Measurements from ENCODE around the gene NRP2. TPM values are rescaled to one million over a fixed set of nuclear protein-coding genes. Genes with fewer than 3 reads are reported as not detected.

The NRP2 gene
- total and polyA plus RNA-seq, 4 donors = 3.8 to 17.7 (median 12.2) TPM

- WGBS = 87% methylated on average over 7 of the region's 7 CpGs
- DNase-seq (ENCODE audit: low spot score) = no peak
- Histone ChIP-seq H3K36me3 (ENCODE audit: control insufficient read depth in 4 of 4, insufficient read depth in 3 of 4, low read depth in 1 of 4, low read length in 3 of 4) (no peaks in the 10 kb centered on the region), H3K4me1 (ENCODE audit: control insufficient read depth in 4 of 4, insufficient read depth in 4 of 4, low read length in 3 of 4) (peaks cover 0 to 9% (median 0%) of the 10 kb centered on the region in 4 donors), H3K4me3 (ENCODE audit: low read depth in 1 of 3, low read length in 3 of 3) (no peak overlapping the region), H3K27me3 (ENCODE audit: control insufficient read depth in 4 of 4, insufficient read depth in 4 of 4, low read length in 3 of 4) (no peaks in the 10 kb centered on the region), H3K27ac (ENCODE audit: low read depth in 1 of 2, low read length in 2 of 2) (no peak overlapping the region), H3K9ac (ENCODE audit: low read depth in 1 of 2, low read length in 2 of 2) (no peak overlapping the region), H3K9me3 (ENCODE audit: control insufficient read depth in 4 of 4, low read length in 3 of 4) (no peaks in the 10 kb centered on the region)
- TF ChIP-seq YY1 (IDR thresholded peaks at IDR 0.05) (no peak), JUND (IDR thresholded peaks at IDR 0.05) (no peak), FOXA1 (IDR thresholded peaks at IDR 0.05) (no peak), RAD21 (IDR thresholded peaks at IDR 0.05) (no peak), SP1 (IDR thresholded peaks at IDR 0.05) (no peak), TAF1 (conservative IDR thresholded peaks at IDR 0.05) (no peak), EGR1 (IDR thresholded peaks at IDR 0.05; ENCODE audit: low read depth in 2 of 2) (no peak), HNF4G (IDR thresholded peaks at IDR 0.05) (no peak), GABPA (IDR thresholded peaks at IDR 0.05 in 1 of 2, conservative IDR thresholded peaks at IDR 0.05 in 1 of 2) (no peak), NR2F2 (IDR thresholded peaks at IDR 0.05) (no peak), RXRA (IDR thresholded peaks at IDR 0.05) (no peak), FOXA2 (IDR thresholded peaks at IDR 0.05) (no peak), MAX (IDR thresholded peaks at IDR 0.05) (no peak), ZBTB33 (IDR thresholded peaks at IDR 0.05) (no peak), HNF4A (conservative IDR thresholded peaks at IDR 0.05) (no peak)
- TF ChIP-seq, protein P1, sequence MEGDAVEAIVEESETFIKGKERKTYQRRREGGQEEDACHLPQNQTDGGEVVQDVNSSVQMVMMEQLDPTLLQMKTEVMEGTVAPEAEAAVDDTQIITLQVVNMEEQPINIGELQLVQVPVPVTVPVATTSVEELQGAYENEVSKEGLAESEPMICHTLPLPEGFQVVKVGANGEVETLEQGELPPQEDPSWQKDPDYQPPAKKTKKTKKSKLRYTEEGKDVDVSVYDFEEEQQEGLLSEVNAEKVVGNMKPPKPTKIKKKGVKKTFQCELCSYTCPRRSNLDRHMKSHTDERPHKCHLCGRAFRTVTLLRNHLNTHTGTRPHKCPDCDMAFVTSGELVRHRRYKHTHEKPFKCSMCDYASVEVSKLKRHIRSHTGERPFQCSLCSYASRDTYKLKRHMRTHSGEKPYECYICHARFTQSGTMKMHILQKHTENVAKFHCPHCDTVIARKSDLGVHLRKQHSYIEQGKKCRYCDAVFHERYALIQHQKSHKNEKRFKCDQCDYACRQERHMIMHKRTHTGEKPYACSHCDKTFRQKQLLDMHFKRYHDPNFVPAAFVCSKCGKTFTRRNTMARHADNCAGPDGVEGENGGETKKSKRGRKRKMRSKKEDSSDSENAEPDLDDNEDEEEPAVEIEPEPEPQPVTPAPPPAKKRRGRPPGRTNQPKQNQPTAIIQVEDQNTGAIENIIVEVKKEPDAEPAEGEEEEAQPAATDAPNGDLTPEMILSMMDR (IDR thresholded peaks at IDR 0.05; ENCODE audit: low read depth, low read length, missing input control) = no peak
- TF ChIP-seq, protein P2, sequence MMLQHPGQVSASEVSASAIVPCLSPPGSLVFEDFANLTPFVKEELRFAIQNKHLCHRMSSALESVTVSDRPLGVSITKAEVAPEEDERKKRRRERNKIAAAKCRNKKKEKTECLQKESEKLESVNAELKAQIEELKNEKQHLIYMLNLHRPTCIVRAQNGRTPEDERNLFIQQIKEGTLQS (IDR thresholded peaks at IDR 0.05) = no peak
- TF ChIP-seq, protein P3, sequence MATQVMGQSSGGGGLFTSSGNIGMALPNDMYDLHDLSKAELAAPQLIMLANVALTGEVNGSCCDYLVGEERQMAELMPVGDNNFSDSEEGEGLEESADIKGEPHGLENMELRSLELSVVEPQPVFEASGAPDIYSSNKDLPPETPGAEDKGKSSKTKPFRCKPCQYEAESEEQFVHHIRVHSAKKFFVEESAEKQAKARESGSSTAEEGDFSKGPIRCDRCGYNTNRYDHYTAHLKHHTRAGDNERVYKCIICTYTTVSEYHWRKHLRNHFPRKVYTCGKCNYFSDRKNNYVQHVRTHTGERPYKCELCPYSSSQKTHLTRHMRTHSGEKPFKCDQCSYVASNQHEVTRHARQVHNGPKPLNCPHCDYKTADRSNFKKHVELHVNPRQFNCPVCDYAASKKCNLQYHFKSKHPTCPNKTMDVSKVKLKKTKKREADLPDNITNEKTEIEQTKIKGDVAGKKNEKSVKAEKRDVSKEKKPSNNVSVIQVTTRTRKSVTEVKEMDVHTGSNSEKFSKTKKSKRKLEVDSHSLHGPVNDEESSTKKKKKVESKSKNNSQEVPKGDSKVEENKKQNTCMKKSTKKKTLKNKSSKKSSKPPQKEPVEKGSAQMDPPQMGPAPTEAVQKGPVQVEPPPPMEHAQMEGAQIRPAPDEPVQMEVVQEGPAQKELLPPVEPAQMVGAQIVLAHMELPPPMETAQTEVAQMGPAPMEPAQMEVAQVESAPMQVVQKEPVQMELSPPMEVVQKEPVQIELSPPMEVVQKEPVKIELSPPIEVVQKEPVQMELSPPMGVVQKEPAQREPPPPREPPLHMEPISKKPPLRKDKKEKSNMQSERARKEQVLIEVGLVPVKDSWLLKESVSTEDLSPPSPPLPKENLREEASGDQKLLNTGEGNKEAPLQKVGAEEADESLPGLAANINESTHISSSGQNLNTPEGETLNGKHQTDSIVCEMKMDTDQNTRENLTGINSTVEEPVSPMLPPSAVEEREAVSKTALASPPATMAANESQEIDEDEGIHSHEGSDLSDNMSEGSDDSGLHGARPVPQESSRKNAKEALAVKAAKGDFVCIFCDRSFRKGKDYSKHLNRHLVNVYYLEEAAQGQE (IDR thresholded peaks at IDR 0.05) = no peak
Observed at GRCh38 chr2:205770577-205770976, 88.3 kb downstream of the NRP2 start.
